ENCODE results near the gene BIVM. TPM values are rescaled to one million over a fixed set of nuclear protein-coding genes. Genes with fewer than 3 reads are reported as not detected.

Gene BIVM
- total RNA-seq, 1 experiment from 2014 or later = 12.5 TPM

- Histone ChIP-seq H3K4me1 (replicated peaks; ENCODE audit: insufficient read depth) (peaks cover 13% of the 10 kb centered on the region; the same call in 1 of the 2 replicates), H3K79me2 (ENCODE audit: low read depth) (peaks cover 45% of the 10 kb centered on the region), H3K36me3 (ENCODE audit: low read depth) (peaks cover 16% of the 10 kb centered on the region; the same call in 1 of the 2 replicates), H3K27ac (no peak overlapping the region), H3K9me3 (ENCODE audit: insufficient read depth, low read depth) (no peaks in the 10 kb centered on the region), H2AFZ (no peak overlapping the region), H3F3A (ENCODE audit: insufficient read depth, low read depth) (peaks cover 5% of the 10 kb centered on the region; the same call in 1 of the 2 replicates), H3K4me2 (no peak overlapping the region), H3K4me3 (no peak overlapping the region), H3K27me3 (ENCODE audit: insufficient read depth, low read depth) (no peaks in the 10 kb centered on the region), H3K9me2 (ENCODE audit: insufficient read depth) (no peaks in the 10 kb centered on the region), H4K20me1 (ENCODE audit: insufficient read depth) (peaks cover 17% of the 10 kb centered on the region; the same call in 1 of the 2 replicates)
- no peak for DNase-seq
- no peak for TF ChIP-seq EZH2 (IDR thresholded peaks at IDR 0.05; ENCODE audit: low read depth)
- TF ChIP-seq CTCF (conservative IDR thresholded peaks at IDR 0.05) = no peak
- ChIA-PET POLR2A (ENCODE audit: unreplicated experiment) (no interaction called here), CTCF (interaction anchor here (0.7 kb wide), 1 partner anchor 232 kb away, joined by 3 read pairs; no protein-coding TSS in a partner anchor)
- BruUV-seq (replicated peaks) = no TSS peak
- intact Hi-C loops (cut with micrococcal nuclease; ENCODE audit: unreplicated experiment) = loop anchor here (5.0 to 10.0 kb wide), 3 partner anchors 652 to 1704 kb away; no protein-coding TSS in a partner anchor
Measured at GRCh38 chr13:102848956-102849355, 50.0 kb downstream of the BIVM start.

GRCh38 chr13:102852556-102852955 lies 53.6 kb downstream of the BIVM start:
- H2AFZ ChIP-seq = no peak overlapping the region
- POLR2A ChIA-PET (ENCODE audit: unreplicated experiment) = no interaction called here
- H3K4me3 ChIP-seq = no peak overlapping the region
- H3K9me3 ChIP-seq (ENCODE audit: insufficient read depth, low read depth) = no peaks in the 10 kb centered on the region
- DNase-seq = no peak
- H4K20me1 ChIP-seq (ENCODE audit: insufficient read depth) = peaks cover 19% of the 10 kb centered on the region; the same call in 1 of the 2 replicates
- no peaks in the 10 kb centered on the region for H3F3A ChIP-seq (ENCODE audit: insufficient read depth, low read depth)
- H3K4me2 ChIP-seq = no peak overlapping the region
- no peaks in the 10 kb centered on the region for H3K27me3 ChIP-seq (ENCODE audit: insufficient read depth, low read depth)
- no TSS peak for BruUV-seq (replicated peaks)
- intact Hi-C loops (cut with micrococcal nuclease; ENCODE audit: unreplicated experiment) = no loop called here
- peaks cover 8% of the 10 kb centered on the region; the same call in 1 of the 2 replicates for H3K4me1 ChIP-seq (replicated peaks; ENCODE audit: insufficient read depth)
- no peaks in the 10 kb centered on the region for H3K9me2 ChIP-seq (ENCODE audit: insufficient read depth)
- H3K36me3 ChIP-seq (ENCODE audit: low read depth) = peaks cover 27% of the 10 kb centered on the region
- CTCF ChIA-PET = no interaction called here
- TF ChIP-seq EZH2 (IDR thresholded peaks at IDR 0.05; ENCODE audit: low read depth) = no peak
- TF ChIP-seq CTCF (conservative IDR thresholded peaks at IDR 0.05) = no peak
- no peak overlapping the region for H3K27ac ChIP-seq
- H3K79me2 ChIP-seq (ENCODE audit: low read depth) = peaks cover 30% of the 10 kb centered on the region

GRCh38 chr13:102854675-102855074 lies 55.8 kb downstream of the BIVM start:
- CTCF ChIA-PET = no interaction called here
- POLR2A ChIA-PET (ENCODE audit: unreplicated experiment) = interaction anchor here (0.6 kb wide), 1 partner anchor 160 kb away, joined by 4 read pairs; no protein-coding TSS in a partner anchor
- Histone ChIP-seq H3K36me3 (ENCODE audit: low read depth) (peaks cover 43% of the 10 kb centered on the region), H3K79me2 (ENCODE audit: low read depth) (peaks cover 9% of the 10 kb centered on the region; the same call in 1 of the 2 replicates), H3K27me3 (ENCODE audit: insufficient read depth, low read depth) (no peaks in the 10 kb centered on the region), H3K4me3 (no peak overlapping the region), H3K27ac (no peak overlapping the region), H3K9me3 (ENCODE audit: insufficient read depth, low read depth) (no peaks in the 10 kb centered on the region), H4K20me1 (ENCODE audit: insufficient read depth) (peaks cover 5% of the 10 kb centered on the region; the same call in 1 of the 2 replicates), H2AFZ (no peak overlapping the region), H3K9me2 (ENCODE audit: insufficient read depth) (no peaks in the 10 kb centered on the region), H3K4me1 (replicated peaks; ENCODE audit: insufficient read depth) (no peaks in the 10 kb centered on the region), H3F3A (ENCODE audit: insufficient read depth, low read depth) (no peaks in the 10 kb centered on the region), H3K4me2 (no peak overlapping the region)
- DNase-seq = no peak
- TF ChIP-seq CTCF (conservative IDR thresholded peaks at IDR 0.05) (no peak), EZH2 (IDR thresholded peaks at IDR 0.05; ENCODE audit: low read depth) (no peak)
- BruUV-seq (replicated peaks) = no TSS peak
- intact Hi-C loops (cut with micrococcal nuclease; ENCODE audit: unreplicated experiment) = no loop called here
